GM12878 (cell line): Measurements from ENCODE around the gene ZMYND10.

ENCODE experiments used
- ATF2 ChIP-seq: IDR thresholded peaks from 2 replicates; pipeline ENCODE4 v1.6.1; 2012; ENCODE audit warnings: low read length, inconsistent platforms
- E2F4 ChIP-seq: IDR thresholded peaks from 2 replicates; pipeline ENCODE4 v1.6.1; 2012; ENCODE audit warnings: low read depth, low read length, improper control_type of control experiment
- EZH2 ChIP-seq: IDR thresholded peaks from 2 replicates; pipeline ENCODE4 v1.6.1; 2012; ENCODE audit warnings: low read depth, mild to moderate bottlenecking, control low read depth, inconsistent platforms, low read length, borderline replicate concordance; ENCODE audit not compliant: control insufficient read depth
- NFXL1 ChIP-seq: fragments of 450-650 bp; IDR thresholded peaks from 2 replicates; pipeline ENCODE4 v1.6.1; 2017; ENCODE audit warnings: antibody characterized with exemption, mild to moderate bottlenecking, borderline replicate concordance
- POLR2A ChIP-seq: IDR thresholded peaks from 2 replicates; pipeline ENCODE4 v1.6.1; 2011; ENCODE audit warnings: low read depth, mild to moderate bottlenecking, low read length
- POU2F2 ChIP-seq: IDR thresholded peaks from 3 replicates; pipeline ENCODE4 v1.6.1; 2011; ENCODE audit warnings: low read depth, mild to moderate bottlenecking, low read length, borderline replicate concordance
- RFX5 ChIP-seq: IDR thresholded peaks from 2 replicates; pipeline ENCODE4 v1.6.1; 2011; ENCODE audit warnings: low read depth, low read length, improper control_type of control experiment
- SIN3A ChIP-seq: IDR thresholded peaks from 2 replicates; pipeline ENCODE4 v1.6.1; 2012; ENCODE audit warnings: low read depth, low read length, improper control_type of control experiment
- TAF1 ChIP-seq: IDR thresholded peaks from 2 replicates; pipeline ENCODE4 v1.6.1; 2011; ENCODE audit warnings: mild to moderate bottlenecking, low read depth, low read length, borderline replicate concordance
- TCF7 ChIP-seq: IDR thresholded peaks from 2 replicates; pipeline ENCODE4 v1.6.1; 2014; ENCODE audit warnings: antibody characterized with exemption, borderline replicate concordance
- ZSCAN29 ChIP-seq: fragments of 450-650 bp; IDR thresholded peaks from 2 replicates; pipeline ENCODE4 v1.6.1; 2017; ENCODE audit warnings: mild to moderate bottlenecking, moderate library complexity
- TF ChIP-seq, protein P1 (sequence below), 3 experiments: IDR thresholded peaks in 2 of 3; conservative IDR thresholded peaks in 1 of 3; 2 replicates each; pipeline ENCODE4 v1.5.1; 2011; ENCODE audit warnings: low read depth in 3 of 3, low read length in 3 of 3, mild to moderate bottlenecking in 3 of 3, control low read depth in 2 of 3, moderate library complexity in 2 of 3, inconsistent platforms in 1 of 3, mixed read lengths in 1 of 3; ENCODE audit not compliant: control insufficient read depth in 2 of 3, insufficient read depth in 1 of 3; ENCODE audit errors: extremely low read depth in 1 of 3

- TF ChIP-seq, protein P1, sequence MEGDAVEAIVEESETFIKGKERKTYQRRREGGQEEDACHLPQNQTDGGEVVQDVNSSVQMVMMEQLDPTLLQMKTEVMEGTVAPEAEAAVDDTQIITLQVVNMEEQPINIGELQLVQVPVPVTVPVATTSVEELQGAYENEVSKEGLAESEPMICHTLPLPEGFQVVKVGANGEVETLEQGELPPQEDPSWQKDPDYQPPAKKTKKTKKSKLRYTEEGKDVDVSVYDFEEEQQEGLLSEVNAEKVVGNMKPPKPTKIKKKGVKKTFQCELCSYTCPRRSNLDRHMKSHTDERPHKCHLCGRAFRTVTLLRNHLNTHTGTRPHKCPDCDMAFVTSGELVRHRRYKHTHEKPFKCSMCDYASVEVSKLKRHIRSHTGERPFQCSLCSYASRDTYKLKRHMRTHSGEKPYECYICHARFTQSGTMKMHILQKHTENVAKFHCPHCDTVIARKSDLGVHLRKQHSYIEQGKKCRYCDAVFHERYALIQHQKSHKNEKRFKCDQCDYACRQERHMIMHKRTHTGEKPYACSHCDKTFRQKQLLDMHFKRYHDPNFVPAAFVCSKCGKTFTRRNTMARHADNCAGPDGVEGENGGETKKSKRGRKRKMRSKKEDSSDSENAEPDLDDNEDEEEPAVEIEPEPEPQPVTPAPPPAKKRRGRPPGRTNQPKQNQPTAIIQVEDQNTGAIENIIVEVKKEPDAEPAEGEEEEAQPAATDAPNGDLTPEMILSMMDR (IDR thresholded peaks at IDR 0.05 in 2 of 3, conservative IDR thresholded peaks at IDR 0.05 in 1 of 3; ENCODE audit: control insufficient read depth in 2 of 3, extremely low read depth in 1 of 3, insufficient read depth in 1 of 3, low read depth in 3 of 3, low read length in 3 of 3), result no peak
- no peak for TF ChIP-seq ATF2
- no peak for TF ChIP-seq NFXL1
- TF ChIP-seq RFX5, result no peak
- TF ChIP-seq POLR2A, result no peak
- no peak for TF ChIP-seq TCF7
- no peak for TF ChIP-seq POU2F2
- no peak for TF ChIP-seq ZSCAN29
- TF ChIP-seq SIN3A, result no peak
- TF ChIP-seq E2F4, result no peak
- no peak for TF ChIP-seq EZH2
- TF ChIP-seq TAF1, result no peak
These were observed 45.1 kb upstream of the ZMYND10 start for GRCh38 chr3:50390508-50391224.
